Measurements from ENCODE around the gene DR1.

The DR1 gene

GRCh38 chr1:93353286-93353685 lies 7.6 kb downstream of the DR1 start:
- no peak overlapping the region for H3K4me3 ChIP-seq (replicated peaks in 1 of 2; ENCODE audit: low read depth in 2 of 2, low read length in 2 of 2)
- TF ChIP-seq CTCF (IDR thresholded peaks at IDR 0.05; ENCODE audit: low read depth, low read length), result no peak
- DNase-seq (ENCODE audit: low read depth in 2 of 2), result peak; percentile 20 to 52

GRCh38 chr1:93354749-93355148 lies 9.0 kb downstream of the DR1 start:
- DNase-seq (ENCODE audit: low read depth in 2 of 2), result no peak

GRCh38 chr1:93357242-93357641 lies 11.5 kb downstream of the DR1 start:
- no peak for TF ChIP-seq CTCF (IDR thresholded peaks at IDR 0.05; ENCODE audit: low read depth, low read length)

More at GRCh38 chr1:93354749-93355148, 9.0 kb downstream of the DR1 start:
- no peak for TF ChIP-seq CTCF (IDR thresholded peaks at IDR 0.05; ENCODE audit: low read depth, low read length)
- H3K4me3 ChIP-seq (replicated peaks in 1 of 2; ENCODE audit: low read depth in 2 of 2, low read length in 2 of 2), result no peak overlapping the region

GRCh38 chr1:93358293-93358692 lies 12.6 kb downstream of the DR1 start:
- DNase-seq (ENCODE audit: low read depth in 2 of 2), result no peak
- no peak overlapping the region for H3K4me3 ChIP-seq (replicated peaks in 1 of 2; ENCODE audit: low read depth in 2 of 2, low read length in 2 of 2)
- no peak for TF ChIP-seq CTCF (IDR thresholded peaks at IDR 0.05; ENCODE audit: low read depth, low read length)

More at GRCh38 chr1:93357242-93357641, 11.5 kb downstream of the DR1 start:
- no peak for DNase-seq (ENCODE audit: low read depth in 2 of 2)
- no peak overlapping the region for H3K4me3 ChIP-seq (replicated peaks in 1 of 2; ENCODE audit: low read depth in 2 of 2, low read length in 2 of 2)

GRCh38 chr1:93360111-93360510 lies 14.4 kb downstream of the DR1 start:
- no peak for TF ChIP-seq CTCF (IDR thresholded peaks at IDR 0.05; ENCODE audit: low read depth, low read length)
- no peak for DNase-seq (ENCODE audit: low read depth in 2 of 2)
- no peak overlapping the region for H3K4me3 ChIP-seq (replicated peaks in 1 of 2; ENCODE audit: low read depth in 2 of 2, low read length in 2 of 2)

GRCh38 chr1:93362237-93362636 lies 16.5 kb downstream of the DR1 start:
- no peak overlapping the region for H3K4me3 ChIP-seq (replicated peaks in 1 of 2; ENCODE audit: low read depth in 2 of 2, low read length in 2 of 2)
- DNase-seq (ENCODE audit: low read depth in 2 of 2), result no peak
- no peak for TF ChIP-seq CTCF (IDR thresholded peaks at IDR 0.05; ENCODE audit: low read depth, low read length)

- DNase-seq (ENCODE audit: low read depth in 2 of 2), result no peak
- no peak overlapping the region for H3K4me3 ChIP-seq (replicated peaks in 1 of 2; ENCODE audit: low read depth in 2 of 2, low read length in 2 of 2)
- no peak for TF ChIP-seq CTCF (IDR thresholded peaks at IDR 0.05; ENCODE audit: low read depth, low read length)
Observed at GRCh38 chr1:93365813-93366212, 20.1 kb downstream of the DR1 start.

All from cardiac fibroblast (primary cell).